Erythroblast (primary cell): ENCODE measurements around the gene TUBB2B.

Experiments
- GATA1 ChIP-seq: IDR thresholded peaks from 2 replicates; pipeline ENCODE4 v1.6.1; 2011; ENCODE audit warnings: low read depth, mild to moderate bottlenecking, control low read depth, low read length, moderate library complexity
- POLR2A ChIP-seq: IDR thresholded peaks from 2 replicates; pipeline ENCODE4 v1.6.1; 2011; ENCODE audit warnings: mild to moderate bottlenecking, low read length

DNA sequence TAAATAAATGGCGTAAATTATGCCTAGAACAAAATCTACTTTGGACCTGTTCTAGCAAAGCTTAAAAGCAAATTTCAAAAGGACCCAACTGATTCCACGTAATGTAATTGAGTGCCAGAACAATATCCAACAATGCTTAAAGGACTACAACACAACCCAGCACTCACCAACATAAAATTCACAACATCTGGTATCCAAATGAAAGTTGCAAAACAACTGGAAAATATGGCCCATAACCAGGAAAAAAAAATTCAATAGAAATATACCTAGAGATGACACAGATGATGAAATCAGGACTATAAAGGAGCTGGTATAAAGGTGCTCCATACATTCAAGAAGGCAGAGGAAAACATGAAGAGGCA is 14.1 kb downstream of the TUBB2B start:
- TF ChIP-seq POLR2A (no peak), GATA1 (no peak)
